ENCODE data around the gene MICU1. TPM values are rescaled to one million over a fixed set of nuclear protein-coding genes. Genes with fewer than 3 reads are reported as not detected.

MICU1 gene
- total and polyA plus RNA-seq, 2 experiments from 2014 or later, result 27.5 to 52.3 TPM

- Histone ChIP-seq H3K9me2 (ENCODE audit: insufficient read depth) (no peaks in the 10 kb centered on the region), H3K4me1 (ENCODE audit: insufficient read depth) (no peaks in the 10 kb centered on the region), H3K4me2 (no peak overlapping the region), H3K27me3 (ENCODE audit: insufficient read depth) (no peaks in the 10 kb centered on the region), H2AFZ (no peak overlapping the region), H3F3A (replicated peaks; ENCODE audit: low read depth) (no peaks in the 10 kb centered on the region), H3K36me3 (ENCODE audit: insufficient read depth) (no peaks in the 10 kb centered on the region; the same call in 1 of the 2 replicates), H3K4me3 (no peak overlapping the region), H4K20me1 (replicated peaks; ENCODE audit: insufficient read depth) (no peaks in the 10 kb centered on the region), H3K27ac (ENCODE audit: low read depth) (no peak overlapping the region), H3K79me2 (replicated peaks; ENCODE audit: insufficient read depth) (no peaks in the 10 kb centered on the region)
- Mint-ChIP-seq H3K27me3 (ENCODE audit: insufficient read depth, low read depth, poor library complexity) (no peaks in the 10 kb centered on the region), H3K36me3 (ENCODE audit: low read depth) (no peaks in the 10 kb centered on the region), H3K9me3 (no peaks in the 10 kb centered on the region), H3K4me3 (no peak overlapping the region), H3K4me1 (no peaks in the 10 kb centered on the region), H3K27ac (no peak overlapping the region)
- no peak for ATAC-seq
- DNase-seq (ENCODE audit: low spot score), result no peak
- TF ChIP-seq ZNF331 (CRISPR knock-in tag; IDR thresholded peaks at IDR 0.05; ENCODE audit: low read depth), result no peak
- TF ChIP-seq REST (IDR thresholded peaks at IDR 0.05; ENCODE audit: unreplicated experiment), result no peak
Measured at GRCh38 chr10:72673280-72673679, 47.4 kb upstream of the MICU1 start.

GRCh38 chr10:72667207-72667864, 41.5 kb upstream of the MICU1 start:
- Mint-ChIP-seq H3K4me3 (no peak overlapping the region), H3K36me3 (ENCODE audit: low read depth) (no peaks in the 10 kb centered on the region), H3K27me3 (ENCODE audit: insufficient read depth, low read depth, poor library complexity) (peaks cover 2% of the 10 kb centered on the region), H3K9me3 (no peaks in the 10 kb centered on the region), H3K27ac (no peak overlapping the region), H3K4me1 (no peaks in the 10 kb centered on the region)
- Histone ChIP-seq H3K9me2 (ENCODE audit: insufficient read depth) (no peaks in the 10 kb centered on the region), H3K36me3 (ENCODE audit: insufficient read depth) (no peaks in the 10 kb centered on the region), H2AFZ (no peak overlapping the region), H3K4me2 (no peak overlapping the region), H3K4me3 (no peak overlapping the region), H3K79me2 (replicated peaks; ENCODE audit: insufficient read depth) (no peaks in the 10 kb centered on the region), H3F3A (replicated peaks; ENCODE audit: low read depth) (no peaks in the 10 kb centered on the region), H4K20me1 (replicated peaks; ENCODE audit: insufficient read depth) (no peaks in the 10 kb centered on the region), H3K27ac (ENCODE audit: low read depth) (no peak overlapping the region), H3K27me3 (ENCODE audit: insufficient read depth) (no peaks in the 10 kb centered on the region), H3K4me1 (ENCODE audit: insufficient read depth) (no peaks in the 10 kb centered on the region)
- no peak for ATAC-seq
- TF ChIP-seq EZH2 (IDR thresholded peaks at IDR 0.05; ENCODE audit: low read depth, unreplicated experiment), result no peak
- DNase-seq (ENCODE audit: low spot score), result no peak

GRCh38 chr10:72665925-72666324, 40.0 kb upstream of the MICU1 start:
- no peaks in the 10 kb centered on the region for H3K9me3 Mint-ChIP-seq
- no peak overlapping the region for H3K27ac ChIP-seq (ENCODE audit: low read depth)
- no peaks in the 10 kb centered on the region for H4K20me1 ChIP-seq (replicated peaks; ENCODE audit: insufficient read depth)
- H3K36me3 Mint-ChIP-seq (ENCODE audit: low read depth), result no peaks in the 10 kb centered on the region
- no peaks in the 10 kb centered on the region for H3K9me2 ChIP-seq (ENCODE audit: insufficient read depth)
- DNase-seq (ENCODE audit: low spot score) (no peak), ATAC-seq (no peak)
- H3K27ac Mint-ChIP-seq, result no peak overlapping the region
- H3F3A ChIP-seq (replicated peaks; ENCODE audit: low read depth), result no peaks in the 10 kb centered on the region
- no peak overlapping the region for H3K4me2 ChIP-seq
- TF ChIP-seq POLR2AphosphoS5 (IDR thresholded peaks at IDR 0.05; ENCODE audit: low read depth) (no peak), CTCF (conservative IDR thresholded peaks at IDR 0.05; ENCODE audit: low read depth in 2 of 2) (no peak)
- peaks cover 2% of the 10 kb centered on the region for H3K27me3 Mint-ChIP-seq (ENCODE audit: insufficient read depth, low read depth, poor library complexity)
- no peaks in the 10 kb centered on the region for H3K27me3 ChIP-seq (ENCODE audit: insufficient read depth)
- no peaks in the 10 kb centered on the region for H3K36me3 ChIP-seq (ENCODE audit: insufficient read depth)
- H3K4me3 ChIP-seq, result no peak overlapping the region
- H3K4me1 Mint-ChIP-seq, result no peaks in the 10 kb centered on the region
- no peak overlapping the region for H3K4me3 Mint-ChIP-seq
- H2AFZ ChIP-seq, result no peak overlapping the region
- no peaks in the 10 kb centered on the region for H3K79me2 ChIP-seq (replicated peaks; ENCODE audit: insufficient read depth)
- no peaks in the 10 kb centered on the region for H3K4me1 ChIP-seq (ENCODE audit: insufficient read depth)

All from GM23338 (cell line).